ENCODE data around the gene TBC1D12.

The TBC1D12 gene

DNA sequence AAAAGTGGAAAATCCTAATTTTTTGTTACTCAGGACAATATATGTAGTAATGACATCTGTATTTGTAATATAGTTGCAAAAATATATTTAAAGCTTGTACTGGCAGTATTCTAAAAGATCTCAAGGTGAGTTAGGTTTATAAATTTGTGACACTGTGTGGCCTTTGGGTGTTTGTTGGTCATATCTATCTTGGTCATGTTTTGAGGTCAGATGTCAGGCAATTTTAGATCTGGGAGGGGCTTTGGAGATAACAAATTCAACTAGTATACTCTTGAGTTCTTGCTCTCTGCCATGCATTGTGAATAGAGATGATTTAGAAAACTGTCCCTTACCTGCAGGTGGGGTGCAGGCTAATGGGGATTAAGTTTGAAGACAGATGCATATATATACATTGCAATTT is 3.1 kb downstream of the TBC1D12 start:
- DNase-seq (ENCODE audit: low read depth in 2 of 2, low spot score in 1 of 2) = no peak

DNA sequence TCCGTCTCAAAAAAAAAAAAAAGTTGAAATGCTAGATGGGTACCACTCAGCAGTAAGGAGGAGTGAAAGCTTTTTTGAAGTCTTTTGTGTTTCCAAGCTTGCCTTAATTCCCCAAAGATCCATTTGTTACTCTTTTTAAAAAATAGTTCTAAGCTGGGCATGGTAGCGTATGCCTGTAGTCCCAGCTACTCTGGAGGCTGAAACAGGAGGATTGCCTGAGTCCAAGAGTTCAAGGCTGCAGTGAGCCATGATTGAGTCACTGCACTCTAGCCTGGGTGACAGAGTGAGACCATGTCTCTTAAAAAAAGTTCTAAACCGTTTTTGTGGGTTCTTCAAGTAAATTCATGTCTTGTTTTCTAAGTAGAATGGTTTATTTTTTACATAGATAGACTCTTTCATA is 5.3 kb downstream of the TBC1D12 start:
- DNase-seq (ENCODE audit: low read depth in 2 of 2, low spot score in 1 of 2) = no peak

DNA sequence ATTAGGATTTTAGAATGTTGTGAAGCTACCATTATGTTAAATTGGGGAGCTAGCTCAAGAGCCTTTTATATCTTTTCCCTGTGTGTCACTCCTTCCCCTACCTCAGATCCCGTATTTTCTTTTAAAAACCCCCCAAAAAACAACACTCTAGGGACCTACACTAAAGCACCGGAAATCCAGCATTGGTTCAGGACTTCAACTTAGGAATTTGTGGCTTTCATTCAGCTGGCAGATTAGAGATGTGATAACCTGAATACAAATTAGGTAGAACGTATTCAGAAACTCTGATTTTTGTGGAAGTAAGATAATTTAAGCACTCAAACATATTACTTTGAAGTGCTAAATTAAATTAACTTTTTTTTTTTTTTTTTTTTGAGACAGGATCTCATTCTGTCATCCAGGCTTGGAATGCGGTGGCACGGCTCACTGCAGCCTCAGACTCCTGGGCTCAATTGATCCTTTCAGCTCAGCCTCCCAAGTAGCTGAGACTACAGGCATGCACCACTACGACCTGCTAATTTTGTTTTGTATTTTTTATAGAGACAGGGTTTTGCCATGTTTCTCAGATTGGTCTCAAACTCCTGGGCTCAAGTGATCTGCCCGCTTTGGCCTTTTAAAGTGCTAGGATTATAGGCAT is 6.8 kb downstream of the TBC1D12 start:
- DNase-seq (ENCODE audit: low read depth in 2 of 2, low spot score in 1 of 2) = no peak

DNA sequence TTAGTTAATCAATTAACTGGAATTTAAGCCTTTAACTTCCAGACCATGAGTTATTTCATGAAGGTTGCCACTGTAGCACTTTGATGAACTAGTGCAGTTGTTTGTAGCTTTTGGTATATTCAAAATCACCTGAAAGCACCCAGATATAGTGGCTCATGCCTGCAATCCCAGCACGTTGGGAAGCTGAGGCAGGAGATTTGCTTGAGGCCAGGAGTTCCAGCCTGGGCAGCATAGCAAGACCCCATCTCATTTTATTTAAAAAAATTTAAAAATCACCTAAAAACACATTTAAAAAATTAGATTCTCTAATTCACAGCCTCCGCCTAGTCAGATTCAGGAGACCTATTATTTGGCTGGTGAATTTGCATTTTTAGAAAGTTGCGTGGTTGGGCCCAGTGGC is 9.0 kb downstream of the TBC1D12 start:
- no peak for DNase-seq (ENCODE audit: low read depth in 2 of 2, low spot score in 1 of 2)

DNA sequence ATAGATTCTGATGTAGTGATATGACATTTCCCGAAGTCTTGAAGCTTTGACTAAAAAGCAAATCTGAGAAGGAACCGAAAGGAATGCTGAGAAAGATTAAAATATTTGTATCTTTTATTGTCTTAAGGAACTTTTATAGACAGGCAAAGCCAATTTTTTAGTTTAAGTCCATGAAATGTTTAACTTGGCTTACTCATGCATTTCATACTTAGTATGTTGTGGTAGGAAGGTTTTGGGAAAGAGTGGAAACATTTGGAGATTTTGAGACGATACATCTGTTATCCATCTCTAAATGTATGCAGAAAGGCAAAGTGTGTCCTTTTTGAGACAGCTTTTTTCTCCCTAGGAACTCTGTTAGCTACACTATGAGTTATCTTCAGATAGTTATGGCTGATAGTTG is 10.1 kb downstream of the TBC1D12 start:
- DNase-seq (ENCODE audit: low read depth in 2 of 2, low spot score in 1 of 2) = no peak

DNA sequence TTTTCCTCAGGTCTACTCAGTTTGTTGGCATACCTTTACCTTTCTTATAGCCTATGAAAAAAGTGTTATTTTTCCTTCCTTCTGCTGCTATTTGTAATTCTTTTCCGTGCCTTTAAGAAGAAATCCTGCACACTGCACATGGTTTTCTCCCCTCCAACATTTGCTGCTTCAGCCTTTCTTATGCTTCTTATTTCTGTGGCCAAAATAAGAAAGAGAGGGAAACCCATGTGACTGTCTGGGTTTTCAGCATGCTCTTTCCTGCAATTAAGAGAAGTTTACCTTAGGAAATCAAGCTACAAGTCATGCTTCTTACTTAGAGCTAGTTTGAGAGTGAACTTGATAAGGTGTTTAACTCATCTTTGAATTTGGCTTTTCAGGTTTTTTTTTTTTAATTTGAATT is 11.0 kb downstream of the TBC1D12 start:
- no peak for DNase-seq (ENCODE audit: low read depth in 2 of 2, low spot score in 1 of 2)

DNA sequence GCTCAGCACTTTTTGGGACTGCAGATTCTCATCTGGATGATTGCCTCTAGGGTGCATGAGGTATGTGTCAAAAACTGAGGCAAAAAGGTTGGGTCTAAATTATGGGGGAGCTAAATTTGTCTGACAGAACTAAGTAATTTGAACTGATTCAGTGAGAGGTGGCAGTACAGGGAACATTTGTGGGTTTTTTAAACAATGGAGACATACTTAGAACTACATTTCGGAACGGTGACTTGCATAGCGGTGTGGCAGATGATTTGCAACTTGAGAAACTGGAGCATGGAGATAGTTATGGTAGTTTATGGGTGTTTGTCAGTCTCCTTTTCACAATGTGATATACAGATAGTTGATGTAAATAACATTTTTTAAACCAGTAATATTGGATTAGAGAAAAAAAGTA is 14.6 kb downstream of the TBC1D12 start:
- no peak for DNase-seq (ENCODE audit: low read depth in 2 of 2, low spot score in 1 of 2)

DNA sequence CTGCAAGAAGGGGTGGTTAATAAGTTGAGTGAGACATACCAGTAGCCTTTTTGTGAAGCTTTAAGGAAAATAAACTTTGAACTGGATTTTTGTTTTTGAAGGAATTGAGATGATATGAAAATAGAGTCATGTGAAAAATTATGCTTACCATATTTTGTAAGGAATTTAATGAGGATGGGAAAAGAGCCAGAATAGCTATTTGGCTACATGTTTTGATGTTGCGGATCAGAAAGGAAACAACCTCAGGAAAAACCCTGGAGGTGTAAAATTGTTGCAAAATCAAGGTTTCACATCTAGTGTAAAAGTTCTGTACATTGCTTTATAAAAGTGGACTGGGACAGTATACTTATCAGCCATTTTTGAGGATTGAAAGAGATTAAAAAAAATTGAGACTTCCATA is 15.0 kb downstream of the TBC1D12 start:
- DNase-seq (ENCODE audit: low read depth in 2 of 2, low spot score in 1 of 2) = no peak

DNA sequence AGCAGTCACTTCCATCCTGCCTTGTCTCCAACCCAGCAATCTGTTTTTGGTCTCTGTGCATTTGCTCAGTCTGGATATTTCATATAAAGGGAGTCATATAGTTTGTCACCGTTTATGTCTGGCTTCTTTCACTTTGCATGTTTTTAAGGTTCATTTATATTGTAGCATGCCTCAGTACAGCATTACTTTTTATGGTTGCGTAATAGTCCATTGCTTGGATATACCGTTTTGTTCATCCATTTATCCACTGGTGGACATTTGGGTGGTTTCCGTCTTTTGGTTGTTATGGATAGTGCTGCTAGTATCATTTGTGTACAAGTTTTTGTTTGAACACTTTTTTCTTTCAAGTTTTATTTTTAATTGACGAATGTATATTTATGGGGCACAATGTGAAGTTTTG is 18.2 kb downstream of the TBC1D12 start:
- no peak for DNase-seq (ENCODE audit: low read depth in 2 of 2, low spot score in 1 of 2)

DNA sequence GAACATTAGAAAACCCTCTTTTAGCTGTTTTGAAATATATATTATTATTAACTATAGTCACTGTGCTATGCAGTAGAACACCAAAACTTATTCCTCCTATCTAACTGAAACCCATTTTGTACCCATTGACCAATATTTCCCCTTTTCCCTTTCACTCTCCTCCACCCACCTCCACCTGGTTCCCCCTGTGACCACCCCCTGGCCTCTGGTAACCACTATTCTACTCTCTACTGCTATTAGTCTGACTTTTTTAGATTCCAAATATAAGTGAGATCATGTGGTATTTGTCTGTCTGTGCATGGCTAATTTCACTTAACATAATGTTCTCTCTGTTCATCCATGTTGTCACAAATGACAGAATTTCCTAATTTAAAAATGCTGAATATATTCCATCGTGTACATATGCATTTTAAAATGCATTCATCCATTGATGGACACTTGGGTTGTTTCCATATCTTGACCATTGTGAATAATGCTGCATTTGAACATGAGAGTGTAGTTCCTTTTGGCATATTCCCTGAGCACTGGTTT is 18.7 kb downstream of the TBC1D12 start:
- DNase-seq (ENCODE audit: low read depth in 2 of 2, low spot score in 1 of 2) = no peak

DNA sequence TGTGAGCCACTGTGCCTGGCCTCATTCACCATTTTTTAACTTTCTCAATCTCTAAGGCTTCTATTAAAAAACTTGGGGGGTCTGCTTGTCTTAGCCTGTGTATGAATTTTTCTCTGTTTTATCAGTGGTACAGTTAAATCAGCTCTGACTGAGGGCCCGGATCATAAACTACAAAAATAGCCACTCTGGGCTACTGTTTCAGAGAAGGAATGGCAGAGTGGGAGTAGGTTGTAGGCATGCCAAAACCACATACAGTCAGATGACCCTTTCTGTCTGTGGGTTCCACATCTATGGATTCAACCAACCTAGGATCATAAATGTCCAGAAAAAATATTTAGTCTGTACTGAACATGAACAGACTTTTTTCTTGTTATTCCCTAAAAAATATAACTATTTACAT is 21.3 kb downstream of the TBC1D12 start:
- no peak for DNase-seq (ENCODE audit: low read depth in 2 of 2, low spot score in 1 of 2)

DNA sequence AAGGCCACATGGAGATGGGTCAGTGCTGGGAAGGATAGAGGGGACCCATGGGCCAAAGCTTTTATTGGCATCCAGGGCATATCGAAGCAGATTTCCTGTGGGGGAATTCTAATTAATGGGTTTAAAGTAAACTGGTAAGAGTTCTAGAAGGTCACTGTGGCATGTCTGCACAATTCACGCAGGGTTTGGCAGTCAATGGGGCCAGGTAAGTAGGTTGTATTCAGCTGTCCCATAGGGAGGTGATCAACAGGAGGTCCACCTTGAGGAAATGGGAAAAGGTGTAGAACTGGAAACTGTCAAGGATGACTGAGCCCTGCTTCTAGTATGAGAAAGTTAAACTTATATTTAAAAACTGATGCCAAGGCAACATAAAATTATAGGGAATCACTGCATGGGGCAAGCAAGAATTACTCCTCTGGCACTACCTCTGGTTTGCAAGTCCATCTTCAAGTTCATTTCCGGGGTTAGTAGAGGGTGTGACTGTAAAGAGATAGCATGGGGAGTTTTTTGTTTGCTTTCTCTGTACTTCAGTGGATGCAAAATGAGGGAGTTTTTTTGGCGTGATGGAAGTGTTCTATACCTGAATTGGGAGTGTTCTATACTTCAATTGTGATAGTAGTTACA is 22.5 kb downstream of the TBC1D12 start:
- DNase-seq (ENCODE audit: low read depth in 2 of 2, low spot score in 1 of 2) = no peak

DNA sequence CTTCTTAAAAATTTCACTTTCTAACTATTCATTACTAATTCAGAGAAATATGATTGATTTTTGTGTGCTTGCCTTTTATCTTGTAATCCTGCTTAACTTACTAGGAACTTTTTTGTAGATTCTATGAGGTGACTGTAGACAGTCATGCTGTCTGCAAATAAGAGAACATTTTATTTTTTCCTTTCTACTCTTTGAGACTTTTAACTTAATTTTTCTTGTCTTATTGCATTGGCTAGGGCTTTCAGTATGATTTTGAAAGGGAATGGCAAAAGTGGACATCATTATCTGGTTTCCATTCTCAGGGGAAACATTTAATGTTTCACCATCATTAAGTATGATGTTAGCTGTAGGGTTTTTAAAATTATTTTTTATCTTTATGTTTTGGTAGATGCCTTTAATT is 23.6 kb downstream of the TBC1D12 start:
- DNase-seq (ENCODE audit: low read depth in 2 of 2, low spot score in 1 of 2) = no peak

DNA sequence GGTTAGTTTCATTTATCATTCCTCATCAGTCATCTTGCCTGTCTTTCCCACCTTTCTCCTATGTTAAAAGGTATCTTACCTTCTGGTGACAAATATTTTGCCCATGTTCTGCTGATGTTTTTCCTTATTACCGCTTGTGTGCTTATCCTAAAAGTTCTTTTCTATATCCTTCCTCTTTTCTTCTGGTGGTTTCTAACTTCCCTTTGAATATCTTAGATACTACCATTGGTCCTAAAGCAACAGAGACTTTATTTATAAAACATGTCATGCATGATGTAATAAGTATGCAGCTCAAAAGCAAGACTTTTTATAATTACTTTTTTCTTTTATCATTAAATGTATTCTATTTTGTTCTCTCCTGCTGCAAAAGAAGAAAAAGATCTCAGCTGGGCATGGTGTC is 24.8 kb downstream of the TBC1D12 start:
- DNase-seq (ENCODE audit: low read depth in 2 of 2, low spot score in 1 of 2) = no peak

DNA sequence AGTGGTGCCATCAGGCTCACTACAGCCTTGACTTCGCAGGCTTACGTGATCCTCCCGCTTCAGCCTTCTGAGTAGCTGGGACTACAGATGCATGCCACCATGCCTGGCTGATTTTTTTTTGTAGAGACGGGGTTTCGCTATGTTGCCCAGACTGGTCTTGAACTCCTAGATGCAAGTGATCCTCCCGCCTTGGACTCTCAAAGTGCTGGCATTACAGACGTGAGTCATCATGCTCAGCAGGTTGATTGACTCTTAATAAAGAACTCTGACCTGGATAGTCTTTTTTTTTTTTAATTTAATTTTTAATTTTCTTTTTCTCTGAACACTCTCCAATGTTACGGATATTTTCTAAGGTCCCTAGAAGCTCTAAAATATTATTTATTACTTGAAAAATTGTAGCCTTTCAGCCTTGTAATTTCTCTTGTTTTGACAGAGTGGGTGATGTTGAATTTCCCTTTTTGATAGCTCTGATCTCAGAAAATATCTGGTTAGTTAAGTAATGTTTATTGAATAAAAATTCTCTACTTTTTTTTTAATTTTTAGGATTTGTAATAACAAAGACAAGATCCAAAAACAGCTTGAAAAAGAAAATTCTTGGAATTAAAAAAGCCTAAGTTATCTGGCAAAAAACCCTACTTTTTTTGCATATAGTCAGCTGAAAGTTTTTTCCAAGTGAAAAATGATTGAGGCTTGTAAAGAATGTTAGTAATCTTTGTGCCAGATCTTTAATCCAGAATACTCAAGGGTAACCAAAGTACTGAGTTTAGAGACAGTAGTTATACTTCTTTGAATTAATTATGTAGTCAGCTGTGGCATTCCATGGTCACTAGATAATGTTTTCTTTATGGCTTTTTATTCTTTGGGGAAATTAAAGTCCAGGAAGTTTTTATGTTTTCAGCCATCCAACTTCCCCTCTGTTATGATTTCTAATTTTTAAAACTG is 26.7 kb downstream of the TBC1D12 start:
- DNase-seq (ENCODE audit: low read depth in 2 of 2, low spot score in 1 of 2) = no peak

DNA sequence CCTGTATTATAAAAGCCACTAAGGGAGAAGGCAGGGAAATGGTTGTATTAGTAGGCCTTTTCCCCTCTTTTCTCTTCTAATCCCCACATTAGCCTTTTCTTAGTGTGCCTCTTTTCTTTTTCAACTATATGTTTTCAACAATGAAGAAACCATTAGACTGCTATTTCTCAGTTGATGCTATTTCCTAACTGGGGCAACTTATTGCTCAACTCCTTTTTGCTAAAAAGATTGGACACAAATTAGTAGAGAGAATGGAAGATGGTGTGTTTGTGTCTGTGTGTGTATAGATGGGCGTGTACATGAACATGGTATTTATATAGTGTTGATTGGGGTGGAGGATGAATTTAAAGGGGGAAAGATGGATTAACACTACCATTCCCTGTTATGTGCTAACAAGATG is 28.4 kb downstream of the TBC1D12 start:
- no peak for DNase-seq (ENCODE audit: low read depth in 2 of 2, low spot score in 1 of 2)

DNA sequence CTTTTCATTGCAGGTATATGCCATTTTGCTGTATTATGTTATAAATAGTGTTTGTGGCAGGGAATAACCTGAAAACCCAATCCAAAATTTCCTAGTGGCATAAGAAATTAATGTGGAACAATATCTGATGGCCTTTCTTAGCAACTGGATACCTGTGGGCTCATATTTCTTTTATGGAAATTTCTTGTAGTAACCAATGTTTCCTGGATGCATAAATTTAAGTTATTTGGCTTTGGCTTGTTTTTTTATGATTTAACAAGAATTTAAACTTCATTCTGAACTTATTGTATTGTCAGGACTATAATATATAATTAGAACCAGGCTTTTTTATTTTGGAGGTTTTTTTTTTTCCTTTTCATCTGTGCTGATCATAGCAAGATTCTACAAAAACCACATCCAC is 30.1 kb downstream of the TBC1D12 start:
- DNase-seq (ENCODE audit: low read depth in 2 of 2, low spot score in 1 of 2) = no peak

DNA sequence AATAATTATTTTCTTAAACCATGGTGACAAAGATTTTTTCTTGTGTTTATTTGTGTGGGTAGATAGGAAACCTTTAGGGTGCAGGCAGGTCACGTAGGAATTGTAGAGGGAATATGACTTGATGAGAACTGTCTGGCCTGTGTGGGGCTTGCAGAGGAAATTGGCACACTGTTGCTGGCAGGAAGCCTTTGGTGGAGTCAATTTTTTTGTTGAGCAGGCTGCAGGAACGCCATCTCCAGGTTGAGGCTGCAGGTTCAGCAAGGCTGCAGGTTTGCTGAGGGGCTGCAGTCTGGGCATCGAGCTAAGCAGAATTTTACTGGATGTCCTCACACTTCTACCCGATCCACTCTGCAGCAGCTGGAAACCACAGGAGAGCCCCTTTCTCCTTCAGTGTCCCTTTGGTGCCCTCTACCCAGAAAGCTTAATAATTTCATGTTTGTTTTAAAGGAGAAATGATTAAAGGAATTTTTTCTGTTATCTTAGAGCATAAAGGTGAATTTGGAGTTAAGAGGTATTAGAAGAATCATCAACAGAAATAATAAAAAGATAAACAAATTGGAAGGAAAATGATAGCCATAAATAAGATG is 37.0 kb downstream of the TBC1D12 start:
- no peak for DNase-seq (ENCODE audit: low read depth in 2 of 2, low spot score in 1 of 2)

DNA sequence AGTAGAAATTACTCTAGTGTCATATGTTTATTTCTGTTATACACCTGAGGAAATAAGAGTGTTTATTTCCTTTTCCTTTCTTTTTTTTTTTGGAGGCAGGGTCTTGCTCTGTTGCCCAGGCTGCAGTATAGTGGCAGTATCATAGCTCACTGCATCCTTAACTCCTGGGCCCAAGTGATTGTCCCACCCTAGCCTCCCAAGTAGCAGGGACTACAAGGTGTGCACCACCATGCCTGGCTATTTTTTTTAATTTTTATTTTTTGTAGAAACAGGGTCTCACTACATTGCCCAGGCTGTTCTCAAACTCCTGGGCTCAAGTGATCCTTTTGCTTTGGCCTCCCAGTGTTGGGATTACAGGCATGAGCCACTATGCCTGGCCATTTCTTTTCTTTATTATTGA is 37.8 kb downstream of the TBC1D12 start:
- DNase-seq (ENCODE audit: low read depth in 2 of 2, low spot score in 1 of 2) = no peak

DNA sequence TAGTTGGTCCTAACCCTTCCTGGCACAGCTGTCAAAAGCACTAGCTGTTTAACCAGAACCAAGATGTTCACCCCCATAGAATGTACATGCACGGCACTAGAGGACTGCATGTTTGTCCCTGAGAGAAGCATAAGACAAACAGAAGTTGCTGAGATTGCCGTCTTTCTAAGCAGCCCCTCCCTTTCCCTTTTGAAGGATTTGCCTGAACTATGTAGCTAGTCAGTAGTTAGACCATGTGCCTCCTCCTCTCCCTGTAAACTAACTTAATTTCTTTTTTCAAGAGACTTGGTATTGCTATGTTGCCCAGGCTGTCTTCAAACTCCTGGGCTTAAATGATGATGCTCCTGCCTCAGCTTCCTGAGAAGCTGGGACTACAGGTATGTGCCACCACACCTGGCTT is 40.7 kb downstream of the TBC1D12 start:
- no peak for DNase-seq (ENCODE audit: low read depth in 2 of 2, low spot score in 1 of 2)

DNA sequence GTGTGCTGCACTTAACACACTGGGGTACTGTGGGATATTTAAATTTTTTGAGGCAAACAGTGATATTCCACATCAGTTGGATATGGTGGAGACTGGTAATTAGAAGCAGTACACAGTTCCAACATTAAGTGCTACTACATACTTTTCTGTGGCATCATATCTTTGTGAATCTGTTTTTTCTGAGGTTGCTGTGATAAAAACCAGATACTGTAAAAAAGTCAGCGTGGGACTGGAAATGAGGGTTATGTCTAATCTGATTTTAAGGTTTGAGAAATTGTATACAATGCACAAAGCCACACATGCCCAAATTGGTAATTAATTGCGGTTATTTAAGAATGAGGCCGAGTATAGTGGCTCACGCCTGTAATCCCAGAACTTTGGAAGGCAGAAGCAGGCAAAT is 41.2 kb downstream of the TBC1D12 start:
- no peak for DNase-seq (ENCODE audit: low read depth in 2 of 2, low spot score in 1 of 2)

DNA sequence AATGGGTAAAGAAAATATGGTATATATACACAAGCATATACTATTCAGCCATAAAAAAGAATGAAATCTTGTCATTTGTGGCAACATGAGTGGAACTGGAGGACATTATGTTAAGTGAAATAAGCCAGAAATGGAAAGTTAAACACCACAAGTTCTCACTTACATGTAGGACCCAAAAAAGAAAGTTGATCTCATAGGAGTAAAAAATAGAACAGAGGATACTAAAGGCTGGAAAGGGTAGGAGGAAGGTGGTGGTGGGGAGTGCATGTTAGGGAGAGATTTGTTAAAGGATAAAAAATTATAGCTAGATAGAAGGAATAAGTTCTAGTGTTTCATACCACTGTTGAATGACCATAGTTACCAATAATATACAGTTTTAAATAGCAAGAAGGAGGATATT is 48.4 kb downstream of the TBC1D12 start:
- DNase-seq (ENCODE audit: low read depth in 2 of 2, low spot score in 1 of 2) = no peak

Data from stimulated activated CD8-positive, alpha-beta memory T cell treated with anti-CD3 and anti-CD28 coated beads, Interleukin-4, amount 100 ng/mL, for 4 hours (primary cell).